Activated CD8-positive, alpha-beta T cell treated with anti-CD3 and anti-CD28 coated beads, Interleukin-2, amount 10 ng/mL, durations not matched to agents 7 days and 5 days (primary cell): ENCODE data around the gene RACK1. TPM values are rescaled to one million over a fixed set of nuclear protein-coding genes. Genes with fewer than 3 reads are reported as not detected.
"Not testable (repeated sequence)": the region's sequence is repeated elsewhere in the genome, so short reads cannot be mapped to it uniquely, and the experiment has no call there.

ENCODE experiments used
- ATAC-seq: fragments of 150-1000 bp; cut with Tn5 transposase; one replicate; pipeline ENCODE4 v1.10.0; 2021; ENCODE audit warnings: moderate library complexity
- CTCF ChIA-PET: fragments of 350-600 bp; sonication (Branson Sonifier 250); formaldehyde crosslinking; loops from one replicate; lab custom pipeline; 2021; ENCODE audit warnings: antibody characterized with exemption; lab: Charles Lee
- POLR2A ChIA-PET: fragments of 350-600 bp; sonication (Branson Sonifier 250); formaldehyde crosslinking; loops from one replicate; lab custom pipeline; 2021; ENCODE audit warnings: antibody characterized with exemption; lab: Charles Lee
- DNase-seq: peaks from one replicate; pipeline ENCODE4 v3.0.0-alpha.2; 2020
- H3K27ac Mint-ChIP-seq: one replicate; pipeline ENCODE4 v1.8.0; 2021; ENCODE audit warnings: mild to moderate bottlenecking, mixed read lengths
- H3K27me3 Mint-ChIP-seq: one replicate; pipeline ENCODE4 v1.8.0; 2021; ENCODE audit warnings: low read depth, mixed read lengths
- H3K36me3 Mint-ChIP-seq: one replicate; pipeline ENCODE4 v1.8.0; 2021; ENCODE audit warnings: low read depth, mixed read lengths
- H3K4me1 Mint-ChIP-seq: one replicate; pipeline ENCODE4 v1.8.0; 2021; ENCODE audit warnings: low read depth, mixed read lengths
- H3K4me3 Mint-ChIP-seq: one replicate; pipeline ENCODE4 v1.8.0; 2021; ENCODE audit warnings: mild to moderate bottlenecking, mixed read lengths
- H3K9me3 Mint-ChIP-seq: one replicate; pipeline ENCODE4 v1.8.0; 2022; ENCODE audit warnings: mixed read lengths; ENCODE audit not compliant: insufficient read depth
- total RNA-seq, 2 experiments: library from RNA; stranded (reverse); gene quantifications; one replicate each; pipeline ENCODE4 v1.2.3, GENCODE V29; 2021

The RACK1 gene
- total RNA-seq, 2 experiments from 2014 or later, result 1,796 to 1,942 TPM

DNA sequence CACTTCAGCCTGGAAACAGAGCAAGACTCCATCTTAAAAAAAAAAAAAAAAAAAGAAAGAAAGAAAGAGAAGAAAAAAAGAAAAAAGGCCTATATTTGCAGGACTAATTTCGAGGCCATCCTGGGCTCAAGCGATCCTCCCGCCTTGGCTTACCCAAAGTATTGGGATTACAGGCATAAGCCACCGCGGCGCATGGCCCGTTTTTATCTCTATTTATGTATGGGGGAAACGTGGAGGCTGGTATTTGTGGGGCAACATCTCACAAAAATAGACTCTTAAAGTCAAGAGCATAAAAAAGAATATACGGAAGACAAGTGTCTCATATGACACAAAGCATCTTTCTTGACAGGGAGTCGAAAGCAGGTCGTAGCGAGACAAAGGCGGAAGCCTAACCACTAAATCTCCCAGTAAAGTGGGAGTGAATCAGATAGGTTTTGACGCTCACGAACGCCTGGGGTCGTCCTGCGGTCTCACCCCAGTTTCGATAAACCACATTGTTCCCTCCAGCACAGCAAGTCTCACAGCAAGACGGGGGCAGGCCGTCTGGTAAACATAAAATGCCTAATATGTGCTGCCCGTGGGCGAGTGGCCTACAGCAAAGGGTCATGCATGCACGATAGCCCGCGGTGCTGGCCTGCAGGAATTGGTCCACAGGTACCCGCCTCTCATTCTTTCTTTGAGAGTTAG, 22.5 kb downstream of the RACK1 start:
- Mint-ChIP-seq H3K9me3 (no peaks in the 10 kb centered on the region), H3K36me3 (peaks cover 20% of the 10 kb centered on the region), H3K27me3 (peaks cover 3% of the 10 kb centered on the region), H3K27ac (peak overlapping the region; percentile 99), H3K4me1 (peaks cover 79% of the 10 kb centered on the region), H3K4me3 (peak overlapping the region; percentile 99)
- POLR2A ChIA-PET, result interaction anchor here (1.6 to 8.9 kb wide), 5 partner anchors 14 to 420 kb away, joined by 4 to 157 read pairs (median 25); partner anchors contain the start of genes RACK1 and TRIM52
- no peak for ATAC-seq
- DNase-seq, result peak; percentile 81
- CTCF ChIA-PET, result interaction anchor here (0.6 to 2.1 kb wide), 6 partner anchors 15 to 65 kb away, joined by 3 to 7 read pairs (median 3); no protein-coding TSS in a partner anchor

DNA sequence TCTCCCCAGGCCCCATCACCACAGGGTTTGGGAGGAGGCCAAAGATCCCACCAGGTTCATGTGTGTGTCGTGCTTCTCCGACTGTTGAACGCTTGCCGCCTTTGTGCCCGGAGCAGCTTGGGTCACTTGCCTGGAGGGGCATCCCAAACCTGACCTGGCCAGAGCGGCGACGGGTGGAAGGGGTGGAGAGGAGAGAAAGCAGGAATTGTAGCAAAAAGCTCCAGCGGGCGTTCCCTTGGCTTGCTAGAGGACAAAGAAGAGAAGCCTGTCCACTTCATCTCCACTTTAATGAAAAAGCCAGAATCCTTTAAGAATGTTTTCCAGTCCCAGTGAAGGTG, 23.6 kb downstream of the RACK1 start:
- ChIA-PET CTCF (interaction anchor here (0.8 to 1.3 kb wide), 3 partner anchors 13 to 52 kb away, joined by 3 to 4 read pairs (median 3); no protein-coding TSS in a partner anchor), POLR2A (interaction anchor here (0.8 to 1.2 kb wide), 3 partner anchors 16 to 40 kb away, joined by 4 to 5 read pairs (median 4); partner anchors contain the start of gene TRIM7)
- DNase-seq, result no peak
- Mint-ChIP-seq H3K27ac (peak overlapping the region; percentile 52), H3K4me3 (peak overlapping the region; percentile 29), H3K4me1 (peaks cover 71% of the 10 kb centered on the region), H3K27me3 (peaks cover 3% of the 10 kb centered on the region), H3K9me3 (no peaks in the 10 kb centered on the region), H3K36me3 (peaks cover 15% of the 10 kb centered on the region)
- no peak for ATAC-seq

DNA sequence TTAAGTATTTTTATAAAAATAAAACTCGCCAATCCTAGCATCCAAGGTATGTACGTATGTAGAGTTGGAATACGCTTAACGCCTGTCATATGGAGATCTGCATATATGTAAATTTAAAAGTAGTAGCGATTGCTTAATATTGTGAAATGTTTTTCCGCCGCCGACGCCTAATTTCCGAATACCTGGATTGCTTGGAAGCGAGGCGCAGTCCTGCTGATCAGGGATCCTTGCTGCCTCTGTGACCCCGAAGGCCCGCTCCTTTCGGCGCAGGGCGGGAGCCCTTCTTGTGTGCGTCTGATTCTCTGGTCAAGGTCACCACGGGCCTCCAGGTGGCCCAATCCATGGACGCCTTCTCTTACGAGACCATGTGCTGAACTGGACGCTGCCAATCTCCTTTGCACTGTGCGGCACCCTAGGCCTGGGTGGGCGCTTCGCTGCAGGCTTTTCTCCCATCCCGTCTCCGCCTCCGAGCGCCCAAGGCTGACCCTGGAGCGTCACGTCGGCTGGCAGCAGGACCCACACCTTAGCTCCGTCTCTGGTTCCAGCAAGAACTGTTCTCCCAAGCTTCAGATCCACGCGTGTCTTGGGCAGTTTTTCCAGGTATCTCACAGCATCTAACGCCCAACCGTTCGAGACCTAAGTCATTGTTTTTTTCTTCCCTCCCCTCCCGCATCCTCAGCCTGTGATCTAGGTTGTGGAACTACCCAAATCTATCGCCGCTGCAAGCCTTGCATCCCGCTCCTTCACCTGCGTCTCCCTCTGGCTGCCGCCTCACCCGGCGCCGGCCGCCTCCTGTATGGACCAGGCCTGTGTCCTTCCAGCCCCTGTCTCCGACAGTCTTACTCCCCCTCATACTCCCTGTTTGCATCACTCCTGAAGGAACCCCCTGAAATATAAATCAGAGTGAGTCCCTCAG, 24.2 kb downstream of the RACK1 start:
- ATAC-seq, result no peak
- no peak for DNase-seq
- POLR2A ChIA-PET, result interaction anchor here (1.2 kb wide), 2 partner anchors 15 to 28 kb away, joined by 4 to 5 read pairs; partner anchors contain the start of gene TRIM7
- Mint-ChIP-seq H3K4me3 (no peak overlapping the region), H3K27ac (peak overlapping the region; percentile 52), H3K9me3 (no peaks in the 10 kb centered on the region), H3K4me1 (peaks cover 64% of the 10 kb centered on the region), H3K27me3 (peaks cover 3% of the 10 kb centered on the region), H3K36me3 (peaks cover 11% of the 10 kb centered on the region)
- CTCF ChIA-PET, result no interaction called here

DNA sequence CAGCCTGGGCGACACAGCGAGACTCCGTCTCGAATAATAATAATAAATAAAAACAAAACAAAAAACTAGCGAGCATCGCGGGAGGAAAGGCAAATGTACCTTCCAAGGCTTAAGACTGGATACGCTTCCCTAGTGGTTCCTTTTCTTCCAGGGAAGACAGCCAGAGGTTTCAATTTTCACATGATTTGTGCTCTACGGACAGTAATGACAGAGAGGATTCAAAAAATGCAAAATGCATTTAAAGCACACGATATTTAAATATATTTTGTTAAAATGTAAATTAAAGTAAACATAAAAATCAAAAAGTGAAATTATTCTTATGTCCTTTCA, 24.9 kb downstream of the RACK1 start:
- Mint-ChIP-seq H3K4me3 (peak overlapping the region; percentile 75), H3K9me3 (no peaks in the 10 kb centered on the region), H3K36me3 (peaks cover 5% of the 10 kb centered on the region), H3K4me1 (peaks cover 57% of the 10 kb centered on the region), H3K27me3 (peaks cover 3% of the 10 kb centered on the region), H3K27ac (peak overlapping the region; percentile 85)
- CTCF ChIA-PET, result no interaction called here
- POLR2A ChIA-PET, result no interaction called here
- DNase-seq (no peak), ATAC-seq (no peak)

DNA sequence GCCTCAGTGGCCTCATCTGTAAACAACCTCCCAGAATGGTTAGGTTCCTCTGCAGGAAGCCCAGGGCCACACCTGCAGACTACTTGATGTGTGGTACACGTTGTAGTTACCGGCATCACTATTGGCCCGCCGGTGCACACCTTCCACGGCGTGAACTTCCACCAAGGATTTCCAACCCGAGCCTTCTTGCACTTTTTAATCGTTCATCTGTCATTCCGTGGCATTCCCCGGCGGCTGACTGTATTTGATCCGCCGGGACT, 26.0 kb downstream of the RACK1 start:
- Mint-ChIP-seq H3K4me3 (peak overlapping the region; percentile 75), H3K9me3 (no peaks in the 10 kb centered on the region), H3K27me3 (peaks cover 5% of the 10 kb centered on the region), H3K36me3 (peaks cover 2% of the 10 kb centered on the region), H3K27ac (peak overlapping the region; percentile 85), H3K4me1 (peaks cover 54% of the 10 kb centered on the region)
- peak; percentile 59 for DNase-seq
- ATAC-seq, result peak; percentile 4
- POLR2A ChIA-PET, result interaction anchor here (1.7 kb wide), 1 partner anchor 28 kb away, joined by 6 read pairs; no protein-coding TSS in a partner anchor
- CTCF ChIA-PET, result interaction anchor here (0.9 kb wide), 1 partner anchor 30 kb away, joined by 3 read pairs; no protein-coding TSS in a partner anchor

DNA sequence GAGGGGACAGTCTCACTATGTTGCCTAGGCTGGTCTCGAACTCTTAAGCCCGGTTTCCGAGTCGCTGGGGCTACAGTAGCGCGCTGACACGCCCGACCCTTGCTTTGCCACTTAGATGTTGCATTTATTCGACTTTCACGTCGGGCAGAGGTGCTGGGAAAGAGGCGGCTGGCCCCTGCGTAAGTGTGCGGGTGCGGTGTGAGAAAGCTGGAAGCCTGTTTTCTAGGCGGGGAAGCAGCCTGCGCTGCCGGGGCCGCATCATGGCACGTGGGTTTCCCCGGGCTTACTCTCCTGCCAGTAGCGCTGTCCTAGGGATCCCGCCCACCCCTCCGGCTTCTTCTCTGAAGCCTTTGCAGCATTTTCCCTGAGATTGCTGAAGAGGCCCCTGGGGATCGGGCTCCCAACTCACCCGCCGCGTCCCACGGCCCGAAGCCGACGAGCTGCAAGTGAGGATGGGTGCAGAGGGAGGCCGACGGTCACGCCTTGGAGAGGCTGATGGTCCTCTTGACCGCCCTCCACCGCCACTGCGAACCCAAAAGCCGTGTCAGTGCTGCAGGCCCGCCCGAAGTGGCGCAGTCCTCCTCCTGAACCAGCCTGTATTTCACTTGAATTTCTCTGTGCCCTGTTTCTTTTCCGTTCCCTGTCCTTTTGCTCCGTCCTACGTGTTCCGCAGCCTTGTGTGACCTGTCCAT, 26.4 kb downstream of the RACK1 start:
- POLR2A ChIA-PET, result interaction anchor here (1.4 to 1.7 kb wide), 2 partner anchors 27 to 44 kb away, joined by 4 to 6 read pairs; no protein-coding TSS in a partner anchor
- H3K27me3 Mint-ChIP-seq, result peaks cover 5% of the 10 kb centered on the region
- peaks cover 53% of the 10 kb centered on the region for H3K4me1 Mint-ChIP-seq
- H3K4me3 Mint-ChIP-seq, result peak overlapping the region; percentile 75
- H3K9me3 Mint-ChIP-seq, result no peaks in the 10 kb centered on the region
- CTCF ChIA-PET, result interaction anchor here (0.9 kb wide), 1 partner anchor 29 kb away, joined by 3 read pairs; no protein-coding TSS in a partner anchor
- peaks cover 1% of the 10 kb centered on the region for H3K36me3 Mint-ChIP-seq
- H3K27ac Mint-ChIP-seq, result peak overlapping the region; percentile 85
- peak; percentile 18 for ATAC-seq
- DNase-seq, result peak; percentile 68

DNA sequence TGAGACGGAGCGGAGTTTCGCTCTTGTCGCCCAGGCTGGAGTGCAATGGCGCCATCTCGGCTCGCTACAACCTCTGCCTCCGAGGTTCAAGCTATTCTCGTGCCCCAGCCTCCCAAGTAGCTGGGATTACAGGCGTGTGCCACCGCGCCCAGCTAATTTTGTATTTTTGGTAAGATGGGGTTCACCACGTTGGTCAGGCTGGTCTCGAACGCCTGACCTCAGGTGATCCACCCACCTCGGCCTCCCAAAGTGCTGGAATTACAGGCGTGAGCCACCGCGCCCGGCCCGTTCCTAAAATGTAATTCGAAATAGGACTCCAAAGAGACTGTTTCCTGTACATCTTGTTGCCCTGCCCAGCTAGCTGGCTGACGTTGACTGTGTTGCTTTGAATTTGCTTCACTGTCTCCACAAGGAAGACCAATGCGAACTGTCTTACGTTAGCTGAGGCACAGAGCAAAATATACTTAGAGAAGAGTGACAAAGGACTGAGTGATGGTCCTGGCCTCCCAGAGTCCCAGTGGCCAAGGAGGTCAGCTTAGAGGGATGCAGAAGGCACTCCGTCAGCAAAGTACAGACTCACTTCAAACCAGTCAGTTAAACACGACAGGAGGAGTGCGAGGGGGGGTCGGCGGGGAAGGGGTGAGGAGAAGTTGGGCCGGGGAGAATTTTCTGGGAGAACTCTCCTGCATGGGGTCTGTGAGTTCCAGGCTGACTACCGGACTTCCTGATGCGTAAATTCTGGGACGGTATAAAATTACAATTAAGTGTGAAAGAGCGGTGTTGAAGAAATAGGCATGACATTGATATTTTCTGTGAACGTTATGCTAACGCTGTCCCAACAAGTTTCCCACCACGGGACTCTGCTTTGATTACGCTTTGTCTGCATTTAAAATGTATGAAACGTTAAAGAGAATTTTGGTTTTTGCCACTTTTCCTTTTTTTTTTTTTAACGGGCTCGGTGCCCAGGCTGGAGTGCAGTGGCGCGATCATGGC, 27.4 kb downstream of the RACK1 start:
- POLR2A ChIA-PET, result interaction anchor here (1.2 to 1.7 kb wide), 3 partner anchors 9 to 44 kb away, joined by 4 to 7 read pairs (median 6); no protein-coding TSS in a partner anchor
- H3K36me3 Mint-ChIP-seq, result no peaks in the 10 kb centered on the region
- H3K27ac Mint-ChIP-seq, result peak overlapping the region; percentile 81
- H3K27me3 Mint-ChIP-seq, result peaks cover 5% of the 10 kb centered on the region
- DNase-seq (peak; percentile 61), ATAC-seq (no peak)
- H3K9me3 Mint-ChIP-seq, result no peaks in the 10 kb centered on the region
- CTCF ChIA-PET, result interaction anchor here (0.9 to 1.4 kb wide), 4 partner anchors 9 to 48 kb away, joined by 3 to 5 read pairs (median 4); partner anchors contain the start of gene TRIM7
- H3K4me3 Mint-ChIP-seq, result peak overlapping the region; percentile 75
- peaks cover 45% of the 10 kb centered on the region for H3K4me1 Mint-ChIP-seq

DNA sequence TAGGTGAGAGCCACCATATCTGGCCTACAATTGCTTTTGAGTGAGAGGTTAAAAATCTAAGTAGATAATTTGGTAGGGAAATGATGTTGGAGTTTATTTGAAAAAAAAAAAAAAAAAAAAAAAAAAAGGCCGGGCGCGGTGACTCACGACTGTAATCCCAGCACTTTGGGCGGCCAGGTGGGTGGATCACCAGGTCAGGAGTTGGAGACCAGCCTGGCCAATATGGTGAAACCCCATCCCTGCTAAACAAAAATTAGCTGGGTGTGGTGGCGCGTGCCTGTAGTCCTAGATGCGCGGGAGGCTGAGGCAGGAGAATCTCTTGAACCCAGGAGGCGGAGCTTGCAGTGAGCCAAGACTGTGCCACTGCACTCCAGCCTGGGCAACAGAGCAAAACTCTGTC, 29.5 kb downstream of the RACK1 start:
- ATAC-seq, H3K9me3 Mint-ChIP-seq, DNase-seq, H3K4me3 Mint-ChIP-seq, H3K36me3 Mint-ChIP-seq, H3K27me3 Mint-ChIP-seq: not testable (repeated sequence)
- ChIA-PET POLR2A (interaction anchor here (0.6 to 0.9 kb wide), 3 partner anchors 9 to 38 kb away, joined by 3 read pairs; no protein-coding TSS in a partner anchor), CTCF (interaction anchor here (1.6 kb wide), 1 partner anchor 23 kb away, joined by 5 read pairs; no protein-coding TSS in a partner anchor)
- H3K4me1 Mint-ChIP-seq, result peaks cover 27% of the 10 kb centered on the region
- H3K27ac Mint-ChIP-seq, result peak overlapping the region; percentile 41

DNA sequence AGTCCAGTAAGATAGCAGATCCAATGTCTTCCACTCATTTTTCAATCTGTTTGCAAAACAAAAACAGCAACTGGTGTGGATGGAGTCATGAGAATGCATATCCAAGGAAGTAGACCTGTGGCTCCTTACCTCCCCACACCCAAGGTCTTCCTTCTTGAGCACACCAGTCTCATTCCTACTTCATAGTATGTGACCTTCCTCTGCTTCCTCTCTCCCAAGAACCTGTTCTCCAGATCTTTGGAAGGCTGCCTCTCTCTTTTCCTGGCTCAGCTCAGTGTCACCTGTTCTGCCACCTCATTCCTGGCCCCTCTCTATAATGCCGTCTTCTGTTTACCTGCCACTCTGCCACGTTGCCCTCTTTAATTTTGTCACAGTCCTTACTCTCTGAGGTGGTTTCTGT, 30.8 kb downstream of the RACK1 start:
- no peak for ATAC-seq
- Mint-ChIP-seq H3K4me1 (peaks cover 24% of the 10 kb centered on the region), H3K4me3 (no peak overlapping the region), H3K27ac (no peak overlapping the region), H3K36me3 (no peaks in the 10 kb centered on the region), H3K9me3 (no peaks in the 10 kb centered on the region), H3K27me3 (peaks cover 2% of the 10 kb centered on the region)
- ChIA-PET CTCF (no interaction called here), POLR2A (interaction anchor here (0.9 kb wide), 1 partner anchor 10 kb away, joined by 3 read pairs; the partner anchor contains the start of gene TRIM41)
- no peak for DNase-seq

DNA sequence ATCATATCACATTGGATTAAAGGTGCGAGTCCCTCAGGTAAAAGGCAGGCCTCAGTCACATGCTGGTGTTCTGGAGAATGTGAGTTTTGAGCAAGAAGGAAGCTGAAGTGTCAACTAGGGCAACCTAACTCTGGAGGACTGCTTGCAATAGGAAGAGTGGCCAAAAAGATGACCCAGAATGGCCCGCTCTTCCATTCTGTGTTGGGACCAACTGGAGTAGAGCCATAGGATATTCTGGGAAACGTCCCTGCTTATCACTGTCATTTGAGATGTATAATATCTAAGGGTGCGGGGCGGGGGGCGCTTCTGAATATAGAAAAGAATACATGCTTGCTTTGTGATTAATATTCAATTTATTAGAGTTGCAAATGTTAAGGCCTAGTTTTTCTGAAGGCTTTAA, 31.6 kb downstream of the RACK1 start:
- H3K9me3 Mint-ChIP-seq, result no peaks in the 10 kb centered on the region
- peaks cover 23% of the 10 kb centered on the region for H3K4me1 Mint-ChIP-seq
- no peak overlapping the region for H3K27ac Mint-ChIP-seq
- ChIA-PET CTCF (interaction anchor here (1.4 to 1.5 kb wide), 2 partner anchors 22 to 27 kb away, joined by 3 to 4 read pairs; no protein-coding TSS in a partner anchor), POLR2A (interaction anchor here (0.9 kb wide), 1 partner anchor 11 kb away, joined by 3 read pairs; the partner anchor contains the start of gene TRIM41)
- DNase-seq, result no peak
- H3K27me3 Mint-ChIP-seq, result peaks cover 2% of the 10 kb centered on the region
- H3K36me3 Mint-ChIP-seq, result no peaks in the 10 kb centered on the region
- no peak for ATAC-seq
- no peak overlapping the region for H3K4me3 Mint-ChIP-seq
